Lung microvascular endothelial cell (primary cell): ENCODE measurements around the gene LAMB3. TPM values are rescaled to one million over a fixed set of nuclear protein-coding genes. Genes with fewer than 3 reads are reported as not detected.
"Not testable (repeated sequence)": the region's sequence is repeated elsewhere in the genome, so short reads cannot be mapped to it uniquely, and the experiment has no call there.

Source experiments
- DNase-seq, 2 donors: peaks; one replicate each; pipeline versions ENCODE4 v3.0.0 to v3.0.0-alpha.2; 2010; ENCODE audit warnings: low read depth in 2 of 2
- total RNA-seq: library from RNA; depleted of rRNA; stranded (reverse); fragments of >200 nt; gene quantifications from 2 replicates; pipeline ENCODE4 v1.2.1, GENCODE V29; 2014

The LAMB3 gene
- 0.20 and 5.0 TPM in 2 replicates for total RNA-seq

GRCh38 chr1:209652121-209652735, at the start of gene LAMB3:
Gene LAMB3, minus strand, starts transcription at chr1:209652425. Its CDS starts 1,481 bp downstream, at chr1:209650944.
- DNase-seq, result no peak

DNA sequence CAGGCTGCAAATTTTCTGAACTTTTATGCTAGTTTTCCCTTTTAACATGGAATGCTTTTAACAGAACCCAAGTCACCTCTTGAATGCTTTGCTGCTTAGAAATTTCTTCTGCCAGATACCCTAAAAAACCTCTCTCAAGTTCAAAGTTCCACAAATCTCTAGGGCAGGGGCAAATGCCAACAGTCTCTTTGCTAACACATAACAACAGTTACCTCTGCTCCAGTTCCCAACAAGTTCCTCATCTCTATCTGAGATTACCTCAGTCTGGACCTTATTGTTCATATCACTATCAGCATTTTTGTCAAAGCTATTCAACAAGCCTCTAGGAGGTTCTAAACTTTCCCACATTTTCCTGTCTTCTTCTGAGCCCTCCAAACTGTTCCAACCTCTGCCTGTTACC, 48.5 kb upstream of the LAMB3 start:
- not testable (repeated sequence) for DNase-seq

- peak in 1 of 2 donors; percentile 28 for DNase-seq
Observed at GRCh38 chr1:209697126-209697525, 44.9 kb upstream of the LAMB3 start.

DNA sequence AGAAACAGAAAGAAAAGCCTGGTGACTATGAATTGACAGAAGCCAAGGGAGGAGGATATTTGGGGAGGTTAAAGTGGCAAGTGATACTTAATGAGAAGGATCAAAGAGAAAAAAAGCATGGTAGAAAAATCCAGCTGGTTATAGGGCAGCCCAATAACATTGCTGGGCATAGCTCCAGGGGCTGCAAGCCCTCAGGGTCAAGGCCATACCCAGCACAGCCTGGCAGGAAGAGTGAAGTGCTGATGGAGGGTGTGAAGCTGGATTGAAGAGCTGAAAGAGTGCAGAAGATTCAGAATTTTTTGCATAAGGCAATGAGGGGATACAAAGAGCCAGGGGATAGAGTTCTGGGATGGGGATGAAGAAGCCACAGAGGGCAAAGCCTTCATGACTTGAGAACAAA, 44.4 kb upstream of the LAMB3 start:
- no peak for DNase-seq

GRCh38 chr1:209692745-209693504, 40.7 kb upstream of the LAMB3 start:
- peak; percentile 81 to 83 for DNase-seq

GRCh38 chr1:209692296-209692695, 40.1 kb upstream of the LAMB3 start:
- peak in 1 of 2 donors; percentile 37 for DNase-seq

DNA sequence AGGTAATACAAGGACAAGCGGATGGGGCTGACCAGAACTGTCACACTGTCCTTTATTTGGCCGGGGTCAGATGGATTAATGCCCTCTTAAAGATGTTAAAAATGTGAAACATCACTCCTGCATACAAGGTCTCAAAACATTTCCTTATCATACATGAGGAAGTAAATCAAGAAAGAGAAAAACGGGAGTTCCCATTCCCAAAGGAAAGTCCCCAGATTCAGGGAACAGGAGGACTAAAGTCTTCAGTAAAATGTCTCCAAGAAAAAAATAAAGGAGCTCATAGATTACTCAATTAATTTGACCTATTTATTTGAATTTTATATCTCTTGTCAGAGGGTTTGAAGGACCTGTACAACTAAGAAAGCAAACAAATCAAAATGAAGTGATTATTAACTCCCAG, 39.0 kb upstream of the LAMB3 start:
- no peak for DNase-seq

- no peak for DNase-seq
Observed at GRCh38 chr1:209689477-209689876, 37.3 kb upstream of the LAMB3 start.

DNA sequence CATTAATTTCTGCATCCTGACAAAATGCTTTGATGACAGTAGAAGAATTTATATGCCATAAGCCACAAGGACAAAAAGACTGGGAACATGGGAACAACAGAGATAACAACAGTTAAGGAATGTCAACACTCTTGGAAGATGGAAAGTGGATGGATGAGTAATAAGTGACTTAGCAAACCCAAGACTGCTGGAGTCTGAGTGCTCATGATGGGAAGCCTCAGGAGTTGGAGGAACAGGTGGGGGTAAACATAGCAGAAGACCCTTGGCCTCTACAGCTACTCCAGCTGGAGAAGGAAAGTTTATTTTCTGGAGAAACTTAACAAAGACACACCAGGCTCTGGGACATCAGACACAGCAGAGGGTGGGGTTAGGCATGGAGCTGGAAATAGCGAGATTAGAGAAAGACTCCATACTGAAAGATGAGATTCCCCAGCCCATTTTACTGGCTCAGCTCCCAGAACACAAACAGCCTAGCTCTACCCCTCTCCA, 36.6 kb upstream of the LAMB3 start:
- peak in 1 of 2 donors; percentile 44 for DNase-seq

DNA sequence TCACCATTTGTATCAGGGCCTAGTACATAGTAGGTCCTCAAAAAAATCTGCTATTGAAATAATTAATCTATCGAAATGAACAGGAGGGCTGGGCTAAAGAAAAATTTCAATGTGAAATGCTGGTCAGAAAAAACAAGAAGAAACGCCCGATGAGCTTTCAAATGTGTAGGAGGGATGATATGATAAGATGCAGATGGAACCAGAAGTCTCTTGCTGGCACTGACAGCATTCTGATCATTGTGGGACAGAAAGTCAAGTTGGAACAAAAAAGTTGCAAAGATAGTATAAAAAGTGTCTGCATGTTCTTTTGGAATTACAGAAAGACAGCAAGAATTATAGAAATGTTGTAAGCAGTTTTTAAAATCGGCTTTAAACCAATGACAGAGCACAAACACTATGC, 34.1 kb upstream of the LAMB3 start:
- no peak for DNase-seq

DNA sequence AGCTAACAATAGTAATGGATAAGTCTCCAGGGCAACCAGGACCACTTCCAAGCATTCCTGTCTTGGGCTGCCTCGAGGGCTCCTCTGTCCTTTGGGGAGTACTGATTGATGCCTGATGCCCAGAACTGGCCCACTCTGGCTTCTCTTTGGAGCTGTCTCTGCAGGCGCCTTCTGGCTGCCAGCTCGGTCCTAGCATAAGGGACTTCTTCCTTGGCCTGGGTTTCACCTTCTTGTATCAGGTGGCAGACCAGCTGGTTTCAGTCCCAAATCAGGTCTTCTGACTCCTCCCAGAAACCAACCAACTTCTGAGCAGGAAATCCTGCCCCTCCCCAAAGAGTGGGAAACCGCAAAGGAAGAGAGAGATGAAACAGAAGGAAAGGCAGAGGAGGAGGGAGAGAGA, 33.6 kb upstream of the LAMB3 start:
- no peak for DNase-seq

GRCh38 chr1:209678981-209679539, 26.8 kb upstream of the LAMB3 start:
- no peak for DNase-seq

GRCh38 chr1:209675565-209676154, 23.4 kb upstream of the LAMB3 start:
- peak in 1 of 2 donors; percentile 66 for DNase-seq

- peak; percentile 24 to 57 for DNase-seq
Observed at GRCh38 chr1:209674957-209675564, 22.8 kb upstream of the LAMB3 start, which contains the start of gene G0S2. Gene G0S2, plus strand, starts transcription at chr1:209675412. Its CDS starts 273 bp downstream, at chr1:209675685.

GRCh38 chr1:209673631-209674417, 21.6 kb upstream of the LAMB3 start:
- no peak for DNase-seq

DNA sequence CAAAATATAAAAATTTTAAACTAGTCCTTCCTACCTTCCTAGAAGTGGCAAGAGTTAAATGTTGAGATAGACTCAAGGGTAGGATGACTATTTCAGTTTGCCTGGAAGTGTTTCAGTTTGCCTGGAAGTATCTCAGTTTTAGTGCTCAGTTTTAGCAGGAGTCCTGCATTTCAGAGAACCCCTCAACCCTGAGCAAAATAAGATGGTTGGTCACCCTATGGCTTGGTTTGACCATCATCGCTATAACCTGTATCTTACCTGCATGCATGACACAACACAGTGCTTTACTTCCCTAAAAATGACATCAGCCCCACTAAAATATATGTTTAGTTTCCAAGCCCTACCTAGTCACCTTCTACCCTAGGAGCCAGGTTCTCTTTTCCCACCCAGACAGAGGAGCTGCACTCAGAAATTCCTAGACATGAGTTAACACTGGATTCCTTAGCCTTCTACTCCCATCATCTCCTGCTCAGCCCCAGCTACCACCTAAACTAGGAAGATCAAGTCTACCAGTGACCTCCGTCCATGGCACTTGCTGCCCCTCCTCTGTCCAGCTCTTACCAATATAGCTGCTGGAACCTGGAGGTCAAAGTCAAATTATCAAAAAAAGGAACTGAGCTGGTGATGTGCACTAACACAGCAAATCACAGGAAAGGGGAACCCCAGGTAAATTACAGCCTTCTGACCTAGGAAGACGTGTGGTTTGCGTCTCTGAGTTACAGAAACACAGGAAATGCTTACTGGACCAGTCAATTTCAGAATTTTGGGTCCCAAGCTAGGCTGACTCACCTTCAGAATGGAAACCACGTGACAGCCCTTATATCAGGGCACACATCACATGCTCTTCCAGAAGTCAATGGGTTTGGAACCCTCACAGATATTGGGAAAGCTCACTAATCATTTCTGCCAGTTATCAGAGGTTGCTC, 20.7 kb upstream of the LAMB3 start:
- peak in 1 of 2 donors; percentile 74 for DNase-seq

GRCh38 chr1:209670441-209671082, 18.3 kb upstream of the LAMB3 start:
- no peak for DNase-seq

- no peak for DNase-seq
Observed at GRCh38 chr1:209667708-209668107, 15.5 kb upstream of the LAMB3 start.

DNA sequence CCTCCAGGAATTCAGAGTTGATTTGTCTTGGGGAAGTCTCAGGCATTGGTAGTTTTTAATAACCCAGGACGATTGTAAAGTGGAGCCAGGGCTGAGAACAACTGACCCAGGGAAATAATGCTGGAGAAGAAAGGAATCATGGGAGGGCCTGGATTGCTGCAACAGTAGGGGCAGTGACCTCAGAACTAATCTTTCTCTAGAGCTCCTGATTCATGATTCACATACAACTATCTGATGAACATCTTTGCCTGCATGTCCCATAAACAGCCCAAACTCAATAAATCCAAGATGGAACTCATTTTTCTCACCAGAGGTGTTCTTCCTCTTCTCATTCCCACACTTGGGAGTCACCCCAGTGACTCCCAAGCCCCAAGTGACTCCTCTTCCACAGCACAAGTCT, 14.9 kb upstream of the LAMB3 start:
- DNase-seq, result no peak
